OCI-LY3 (cell line): Measurements from ENCODE around the gene PCNX3.
"Not testable (repeated sequence)": the region's sequence is repeated elsewhere in the genome, so short reads cannot be mapped to it uniquely, and the experiment has no call there.

ENCODE experiments used
- H2AFZ ChIP-seq: fragments of 200-600, 300-600 bp; shearing (Covaris generic); 2 replicates; pipeline ENCODE4 v1.6.0; 2014; ENCODE audit warnings: antibody characterized with exemption, low read depth, low read length
- H3K27ac ChIP-seq: fragments of 200-600, 300-600 bp; sonication (generic); 2 replicates; pipeline ENCODE4 v1.5.1; 2014; ENCODE audit warnings: mild to moderate bottlenecking, low read length, moderate library complexity, mixed read lengths
- H3K27me3 ChIP-seq: fragments of 200-600, 300-600 bp; sonication (generic); 2 replicates; pipeline ENCODE4 v1.6.1; 2014; ENCODE audit warnings: low read depth, low read length, mixed read lengths
- H3K36me3 ChIP-seq: fragments of 200-600, 300-600 bp; sonication (generic); replicated peaks from 2 replicates; pipeline ENCODE3; 2014; ENCODE audit warnings: low read depth, low read length, mixed read lengths
- H3K4me1 ChIP-seq: fragments of 300-600, 200-600 bp; sonication (generic); 2 replicates; pipeline ENCODE4 v1.6.1; 2014; ENCODE audit warnings: low read length, mixed read lengths
- H3K4me2 ChIP-seq: fragments of 200-600, 300-600 bp; sonication (generic); 2 replicates; pipeline ENCODE4 v1.6.1; 2014; ENCODE audit warnings: low read length, mixed read lengths
- H3K4me3 ChIP-seq: fragments of 300-600, 200-600 bp; sonication (generic); 2 replicates; pipeline ENCODE4 v1.5.1; 2014; ENCODE audit warnings: antibody characterized with exemption, mild to moderate bottlenecking, low read length, moderate library complexity
- H3K79me2 ChIP-seq: fragments of 300-600, 200-600 bp; shearing (Covaris generic); 2 replicates; pipeline ENCODE4 v1.6.1; 2014; ENCODE audit warnings: mild to moderate bottlenecking, low read length, mixed read lengths
- H3K9ac ChIP-seq: fragments of 300-600, 200-600 bp; shearing (Covaris generic); 2 replicates; pipeline ENCODE4 v1.6.0; 2014; ENCODE audit warnings: mild to moderate bottlenecking, low read length, moderate library complexity
- H3K9me3 ChIP-seq: fragments of 200-600, 300-600 bp; shearing (Covaris generic); 2 replicates; pipeline ENCODE4 v1.6.1; 2014; ENCODE audit warnings: low read length, mixed read lengths; ENCODE audit not compliant: insufficient read depth
- H4K20me1 ChIP-seq: fragments of 200-600, 300-600 bp; sonication (generic); 2 replicates; pipeline ENCODE4 v1.6.1; 2016; ENCODE audit warnings: low read length, mixed read lengths; ENCODE audit not compliant: insufficient read depth
- CTCF ChIP-seq: fragments of 200-600, 300-600 bp; sonication (generic); IDR thresholded peaks from 2 replicates; pipeline ENCODE4 v1.5.1; 2014; ENCODE audit warnings: antibody characterized with exemption, low read length, low read depth
- EZH2phosphoT487 ChIP-seq: fragments of 200-600 bp; shearing (Covaris generic); IDR thresholded peaks from 2 replicates; pipeline ENCODE4 v1.6.1; 2018; ENCODE audit warnings: antibody characterized with exemption, mixed run types, low read depth

The PCNX3 gene

GRCh38 chr11:65672180-65672860 is 56.7 kb downstream of the PCNX3 start:
- Histone ChIP-seq H3K4me3 (no peak overlapping the region), H3K27me3 (no peaks in the 10 kb centered on the region), H3K79me2 (no peaks in the 10 kb centered on the region), H3K4me2 (no peak overlapping the region), H3K9me3 (no peaks in the 10 kb centered on the region), H4K20me1 (no peaks in the 10 kb centered on the region), H3K27ac (no peak overlapping the region), H2AFZ (no peak overlapping the region), H3K4me1 (peaks cover 8% of the 10 kb centered on the region), H3K36me3 (no peaks in the 10 kb centered on the region), H3K9ac (no peak overlapping the region)
- no peak for TF ChIP-seq CTCF

GRCh38 chr11:65672982-65673381 is 57.4 kb downstream of the PCNX3 start:
- no peaks in the 10 kb centered on the region for H3K79me2 ChIP-seq
- no peak overlapping the region for H3K9ac ChIP-seq
- H3K27ac ChIP-seq, result no peak overlapping the region
- H2AFZ ChIP-seq, result no peak overlapping the region
- H3K9me3 ChIP-seq, result no peaks in the 10 kb centered on the region
- H3K4me2 ChIP-seq, result no peak overlapping the region
- peaks cover 8% of the 10 kb centered on the region for H3K4me1 ChIP-seq
- H3K36me3 ChIP-seq, result no peaks in the 10 kb centered on the region
- no peaks in the 10 kb centered on the region for H3K27me3 ChIP-seq
- H4K20me1 ChIP-seq, result no peaks in the 10 kb centered on the region
- no peak overlapping the region for H3K4me3 ChIP-seq
- TF ChIP-seq CTCF, result no peak
- no peak for TF ChIP-seq EZH2phosphoT487

- Histone ChIP-seq H3K4me3 (no peak overlapping the region), H3K79me2 (no peaks in the 10 kb centered on the region), H3K4me2 (no peak overlapping the region), H2AFZ (no peak overlapping the region), H3K27ac (no peak overlapping the region), H3K9ac (no peak overlapping the region), H4K20me1 (no peaks in the 10 kb centered on the region), H3K4me1 (no peaks in the 10 kb centered on the region), H3K36me3 (no peaks in the 10 kb centered on the region), H3K27me3 (peaks cover 7% of the 10 kb centered on the region; the same call in 1 of the 2 replicates), H3K9me3 (no peaks in the 10 kb centered on the region)
- TF ChIP-seq EZH2phosphoT487 (no peak), CTCF (no peak)
These were observed 64.7 kb downstream of the PCNX3 start for GRCh38 chr11:65680192-65680743.

- not testable (repeated sequence) for H3K36me3 ChIP-seq, H4K20me1 ChIP-seq, H3K9ac ChIP-seq, H3K27me3 ChIP-seq, H2AFZ ChIP-seq, H3K27ac ChIP-seq, H3K4me3 ChIP-seq, H3K9me3 ChIP-seq, H3K79me2 ChIP-seq, H3K4me2 ChIP-seq, H3K4me1 ChIP-seq
These were observed 67.9 kb downstream of the PCNX3 start for GRCh38 chr11:65683480-65683879.
